Parathyroid adenoma (tissue), 2 donors: Measurements from ENCODE around the gene COL20A1.

Source experiments
- H2AFZ ChIP-seq: fragments of 300-600 bp; sonication (generic); one replicate; pipeline ENCODE4 v1.7.0; 2017; ENCODE audit warnings: antibody characterized with exemption, mild to moderate bottlenecking
- H3K27ac ChIP-seq: fragments of 300-600 bp; sonication (generic); one replicate; pipeline ENCODE4 v1.7.0; 2017
- H3K27me3 ChIP-seq: fragments of 300-600 bp; sonication (generic); one replicate; pipeline ENCODE4 v1.7.0; 2017; ENCODE audit warnings: low read length; ENCODE audit not compliant: control insufficient read depth, insufficient read depth
- H3K36me3 ChIP-seq: fragments of 300-600 bp; sonication (generic); one replicate; pipeline ENCODE4 v1.7.0; 2017; ENCODE audit warnings: low read length; ENCODE audit not compliant: control insufficient read depth, insufficient read depth
- H3K4me1 ChIP-seq: fragments of 300-600 bp; sonication (generic); one replicate; pipeline ENCODE4 v1.7.0; 2017; ENCODE audit warnings: control low read depth
- H3K4me2 ChIP-seq: fragments of 300-600 bp; sonication (generic); one replicate; pipeline ENCODE4 v1.7.0; 2017; ENCODE audit warnings: low read length
- H3K4me3 ChIP-seq: fragments of 300-600 bp; sonication (generic); one replicate; pipeline ENCODE4 v1.7.0; 2017; ENCODE audit warnings: low read depth, low read length
- H3K79me2 ChIP-seq: fragments of 300-600 bp; sonication (generic); one replicate; pipeline ENCODE4 v1.7.0; 2017; ENCODE audit warnings: control low read depth
- H3K9ac ChIP-seq: fragments of 300-600 bp; sonication (generic); one replicate; pipeline ENCODE4 v1.7.0; 2017; ENCODE audit warnings: mild to moderate bottlenecking
- H3K9me3 ChIP-seq: fragments of 300-600 bp; sonication (generic); one replicate; pipeline ENCODE4 v1.7.0; 2017; ENCODE audit warnings: low read length; ENCODE audit not compliant: control insufficient read depth
- CTCF ChIP-seq: fragments of 300-600 bp; sonication (generic); IDR thresholded peaks from one replicate; pipeline ENCODE4 v1.7.0; 2017; ENCODE audit warnings: antibody characterized with exemption, mild to moderate bottlenecking
- donor health status: primary hyperparathyroidism.

COL20A1 gene

GRCh38 chr20:63322933-63323273 lies 29.9 kb downstream of the COL20A1 start:
- H3K79me2 ChIP-seq: peaks cover 17% of the 10 kb centered on the region
- H3K27me3 ChIP-seq: no peaks in the 10 kb centered on the region
- H3K9me3 ChIP-seq: no peaks in the 10 kb centered on the region
- peaks cover 16% of the 10 kb centered on the region for H3K4me1 ChIP-seq
- H3K9ac ChIP-seq: no peak overlapping the region
- no peak for TF ChIP-seq CTCF
- H3K36me3 ChIP-seq: no peaks in the 10 kb centered on the region
- no peak overlapping the region for H3K27ac ChIP-seq
- no peak overlapping the region for H3K4me2 ChIP-seq
- H3K4me3 ChIP-seq: no peak overlapping the region
- no peak overlapping the region for H2AFZ ChIP-seq

GRCh38 chr20:63323357-63323981 lies 30.5 kb downstream of the COL20A1 start:
- Histone ChIP-seq H3K27ac (no peak overlapping the region), H2AFZ (no peak overlapping the region), H3K9ac (no peak overlapping the region), H3K79me2 (peaks cover 16% of the 10 kb centered on the region), H3K4me1 (peaks cover 20% of the 10 kb centered on the region), H3K9me3 (no peaks in the 10 kb centered on the region), H3K4me3 (no peak overlapping the region), H3K36me3 (no peaks in the 10 kb centered on the region), H3K4me2 (no peak overlapping the region), H3K27me3 (no peaks in the 10 kb centered on the region)
- no peak for TF ChIP-seq CTCF

GRCh38 chr20:63325021-63325471 lies 32.1 kb downstream of the COL20A1 start:
- H3K27me3 ChIP-seq: no peaks in the 10 kb centered on the region
- peaks cover 34% of the 10 kb centered on the region for H3K4me1 ChIP-seq

GRCh38 chr20:63325554-63326313 lies 32.7 kb downstream of the COL20A1 start:
- Histone ChIP-seq H3K4me1 (peaks cover 38% of the 10 kb centered on the region), H3K4me3 (no peak overlapping the region), H3K27ac (no peak overlapping the region), H2AFZ (no peak overlapping the region), H3K9me3 (no peaks in the 10 kb centered on the region), H3K36me3 (no peaks in the 10 kb centered on the region), H3K79me2 (peaks cover 14% of the 10 kb centered on the region), H3K27me3 (no peaks in the 10 kb centered on the region), H3K4me2 (no peak overlapping the region), H3K9ac (no peak overlapping the region)
- no peak for TF ChIP-seq CTCF

More at GRCh38 chr20:63325021-63325471, 32.1 kb downstream of the COL20A1 start:
- Histone ChIP-seq H3K36me3 (no peaks in the 10 kb centered on the region), H3K4me3 (no peak overlapping the region), H3K79me2 (peaks cover 14% of the 10 kb centered on the region), H3K9ac (no peak overlapping the region), H3K27ac (no peak overlapping the region), H2AFZ (no peak overlapping the region), H3K9me3 (no peaks in the 10 kb centered on the region), H3K4me2 (no peak overlapping the region)
- TF ChIP-seq CTCF: no peak
